OCI-LY1 (cell line): ENCODE results near the gene DNAH9.

Experiments
- EZH2 ChIP-seq: fragments of 200-600 bp; sonication (generic), shearing (Covaris generic); IDR thresholded peaks from 2 replicates; pipeline ENCODE4 v1.8.0; 2017; ENCODE audit warnings: borderline replicate concordance, mixed run types, mild to moderate bottlenecking, antibody characterized with exemption, low read length, moderate library complexity, mixed read lengths
- TF ChIP-seq, protein P1 (sequence below): fragments of 200-600 bp; sonication (generic), shearing (Covaris generic); IDR thresholded peaks from 2 replicates; pipeline ENCODE4 v1.5.1; 2017; ENCODE audit warnings: mild to moderate bottlenecking, antibody characterized with exemption, low read length, moderate library complexity, mixed read lengths

- TF ChIP-seq EZH2: no peak
- TF ChIP-seq, protein P1, sequence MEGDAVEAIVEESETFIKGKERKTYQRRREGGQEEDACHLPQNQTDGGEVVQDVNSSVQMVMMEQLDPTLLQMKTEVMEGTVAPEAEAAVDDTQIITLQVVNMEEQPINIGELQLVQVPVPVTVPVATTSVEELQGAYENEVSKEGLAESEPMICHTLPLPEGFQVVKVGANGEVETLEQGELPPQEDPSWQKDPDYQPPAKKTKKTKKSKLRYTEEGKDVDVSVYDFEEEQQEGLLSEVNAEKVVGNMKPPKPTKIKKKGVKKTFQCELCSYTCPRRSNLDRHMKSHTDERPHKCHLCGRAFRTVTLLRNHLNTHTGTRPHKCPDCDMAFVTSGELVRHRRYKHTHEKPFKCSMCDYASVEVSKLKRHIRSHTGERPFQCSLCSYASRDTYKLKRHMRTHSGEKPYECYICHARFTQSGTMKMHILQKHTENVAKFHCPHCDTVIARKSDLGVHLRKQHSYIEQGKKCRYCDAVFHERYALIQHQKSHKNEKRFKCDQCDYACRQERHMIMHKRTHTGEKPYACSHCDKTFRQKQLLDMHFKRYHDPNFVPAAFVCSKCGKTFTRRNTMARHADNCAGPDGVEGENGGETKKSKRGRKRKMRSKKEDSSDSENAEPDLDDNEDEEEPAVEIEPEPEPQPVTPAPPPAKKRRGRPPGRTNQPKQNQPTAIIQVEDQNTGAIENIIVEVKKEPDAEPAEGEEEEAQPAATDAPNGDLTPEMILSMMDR: no peak
Observed at GRCh38 chr17:11624976-11625375, 26.7 kb downstream of the DNAH9 start.
